K562 (cell line): Measurements from ENCODE around the gene CD226. TPM values are rescaled to one million over a fixed set of nuclear protein-coding genes. Genes with fewer than 3 reads are reported as not detected.

ENCODE experiments used
- ATAC-seq: fragments of 200-7000 bp; cut with Tn5 transposase; 3 replicates; pipeline ENCODE4 v1.9.1; 2020; ENCODE audit warnings: moderate library complexity
- BruUV-seq: library from RNA; stranded (reverse); fragments of 400-500 nt; replicated peaks from 2 replicates; lab custom pipeline; 2021; lab: Mats Ljungman, UMichigan
- CTCF ChIA-PET: fragments of 300-600 bp; formaldehyde crosslinking; extraction: SDS; loops from one replicate; lab custom pipeline; 2021; ENCODE audit warnings: low intra/inter-chr PET ratio; lab: Yijun Ruan, JAX
- POLR2A ChIA-PET: fragments of 300-600, 350-650 bp; sonication (Branson Sonifier 250); formaldehyde crosslinking; extraction: SDS; loops from one replicate; lab custom pipeline; 2021; ENCODE audit warnings: antibody characterized with exemption, inconsistent platforms; lab: Yijun Ruan, JAX
- DNase-seq, 4 experiments: peaks; one replicate each; pipeline versions ENCODE4 v3.0.0 to v3.0.0-alpha.2; 2011 to 2018; ENCODE audit warnings: low spot score in 3 of 4, mixed read lengths in 3 of 4; ENCODE audit errors: extremely low read depth in 1 of 4
- FAIRE-seq: peaks from 2 replicates; lab custom pipeline; 2011; peaks lifted over from hg19 to GRCh38; lab: Jason Lieb, UNC
- H2AFZ ChIP-seq: 2 replicates; pipeline ENCODE4 v1.6.0; 2011; ENCODE audit warnings: low read depth, low read length, control low read depth, inconsistent platforms
- H3K27ac ChIP-seq: fragments of 200-600 bp; 3 replicates; pipeline ENCODE4 v1.8.0; 2011; ENCODE audit warnings: low read depth, mild to moderate bottlenecking, control low read depth, inconsistent platforms, low read length, moderate library complexity, mixed read lengths; ENCODE audit errors: extremely low read depth
- H3K27me3 ChIP-seq, 2 experiments: fragments of 300-600 bp in 1 of 2; 2 replicates in 1 of 2; 3 replicates in 1 of 2; pipeline versions ENCODE4 v1.6.0 to v1.8.0; 2011; ENCODE audit warnings: inconsistent platforms in 2 of 2, low read length in 2 of 2, mild to moderate bottlenecking in 1 of 2, mixed read lengths in 1 of 2, moderate library complexity in 1 of 2; ENCODE audit not compliant: control insufficient read depth in 2 of 2, insufficient read depth in 2 of 2
- H3K36me3 ChIP-seq: fragments of 300-600 bp; 3 replicates; pipeline ENCODE4 v1.8.0; 2011; ENCODE audit warnings: mild to moderate bottlenecking, low read length, inconsistent platforms; ENCODE audit not compliant: control insufficient read depth, insufficient read depth
- H3K4me1 ChIP-seq, 2 experiments: fragments of 200-600 bp in 1 of 2; replicated peaks in 1 of 2; 2 replicates in 1 of 2; 3 replicates in 1 of 2; pipeline versions ENCODE4 v1.5.1 to v1.8.0; 2011; ENCODE audit warnings: inconsistent platforms in 2 of 2, low read length in 2 of 2, mild to moderate bottlenecking in 1 of 2, mixed read lengths in 1 of 2, moderate library complexity in 1 of 2; ENCODE audit not compliant: control insufficient read depth in 2 of 2, insufficient read depth in 2 of 2
- H3K4me2 ChIP-seq: 2 replicates; pipeline ENCODE4 v1.6.1; 2011; ENCODE audit warnings: low read length, control low read depth, inconsistent platforms, mixed read lengths; ENCODE audit not compliant: insufficient read depth
- H3K4me3 ChIP-seq: fragments of 200-600 bp; sonication (generic), shearing (Covaris generic); 2 replicates; pipeline ENCODE4 v1.5.1; 2016; ENCODE audit warnings: control low read depth, inconsistent platforms
- H3K79me2 ChIP-seq: fragments of 200-600 bp; 3 replicates; pipeline ENCODE4 v1.8.0; 2011; ENCODE audit warnings: low read length, inconsistent platforms; ENCODE audit not compliant: control insufficient read depth, insufficient read depth
- H3K9ac ChIP-seq, 2 experiments: 2 replicates each; pipeline versions ENCODE4 v1.6.0 to v1.6.1; 2011; ENCODE audit warnings: low read depth in 2 of 2, low read length in 2 of 2, control low read depth in 1 of 2, inconsistent platforms in 1 of 2, mild to moderate bottlenecking in 1 of 2, mixed read lengths in 1 of 2; ENCODE audit not compliant: insufficient read depth in 1 of 2
- H3K9me1 ChIP-seq: one replicate; pipeline ENCODE4 v1.6.0; 2011; ENCODE audit warnings: inconsistent platforms, mild to moderate bottlenecking, low read length, moderate library complexity; ENCODE audit not compliant: control insufficient read depth, insufficient read depth
- H3K9me3 ChIP-seq: replicated peaks from 2 replicates; pipeline ENCODE4 v1.5.1; 2011; ENCODE audit warnings: low read depth, low read length, inconsistent platforms; ENCODE audit not compliant: control insufficient read depth, insufficient read depth
- H4K20me1 ChIP-seq: replicated peaks from 2 replicates; pipeline ENCODE4 v1.6.1; 2011; ENCODE audit warnings: low read length, inconsistent platforms, mixed read lengths; ENCODE audit not compliant: control insufficient read depth, insufficient read depth
- ATF2 ChIP-seq: sonication (generic); formaldehyde crosslinking; IDR thresholded peaks from 2 replicates; pipeline ENCODE4 v1.8.1; 2022; ENCODE audit warnings: missing genetic modification reagents
- CREB3L1 ChIP-seq: fragments of 450-650 bp; IDR thresholded peaks from 2 replicates; pipeline ENCODE4 v1.6.1; 2014; ENCODE audit warnings: low read depth, mild to moderate bottlenecking, moderate library complexity, borderline replicate concordance
- MECOM ChIP-seq: fragments of 250-450 bp; sonication (Bioruptor Pico); IDR thresholded peaks from 2 replicates; pipeline ENCODE4 v1.8.0; 2022; ENCODE audit warnings: inconsistent platforms
- MEF2A ChIP-seq: IDR thresholded peaks from 2 replicates; pipeline ENCODE4 v1.6.1; 2011; ENCODE audit warnings: low read depth, mild to moderate bottlenecking, low read length, moderate library complexity; ENCODE audit not compliant: control insufficient read depth
- TEAD2 ChIP-seq: fragments of 450-650 bp; IDR thresholded peaks from 2 replicates; pipeline ENCODE4 v1.6.1; 2016; ENCODE audit warnings: missing genetic modification characterization, control low read depth, missing compliant biosample characterization
- TGIF2 ChIP-seq: sonication (generic); formaldehyde crosslinking; IDR thresholded peaks from 2 replicates; pipeline ENCODE4 v1.8.1; 2022; ENCODE audit warnings: mild to moderate bottlenecking, missing genetic modification reagents, moderate library complexity
- ZNF140 ChIP-seq: fragments of 250-450 bp; sonication (Bioruptor Pico); IDR thresholded peaks from 2 replicates; pipeline ENCODE4 v1.8.0; 2021; ENCODE audit warnings: moderate library complexity, mild to moderate bottlenecking, inconsistent platforms
- ZNF263 ChIP-seq: sonication (generic); formaldehyde crosslinking; IDR thresholded peaks from 2 replicates; pipeline ENCODE4 v1.8.0; 2022; ENCODE audit warnings: mild to moderate bottlenecking, missing genetic modification reagents, borderline replicate concordance
- ZNF280A ChIP-seq: fragments of 450-650 bp; IDR thresholded peaks from 2 replicates; pipeline ENCODE4 v1.6.1; 2018; ENCODE audit warnings: mild to moderate bottlenecking, low read depth; ENCODE audit not compliant: partially characterized antibody
- WGBS: fragments of 100-300 bp; shearing (Covaris generic); methylation state at CpG from one replicate; pipeline ENCODE4 v1.1.6; 2016; ENCODE audit warnings: low coverage, mixed read lengths; ENCODE audit not compliant: insufficient coverage; ENCODE audit errors: missing lambda C conversion rate; 5-methylcytosine and 5-hydroxymethylcytosine counted together
- in situ Hi-C: fragments of 300-500 bp; cut with MboI; formaldehyde crosslinking; loops from 4 replicates; pipeline ENCODE4 v1.15.0; 2018; ENCODE audit warnings: inconsistent platforms, mixed read lengths
- intact Hi-C: fragments of 100-400 bp; cut with micrococcal nuclease; formaldehyde crosslinking; loops from 2 replicates; pipeline ENCODE4 v1.14.2; 2022
- polyA plus RNA-seq, 8 experiments: library from polyadenylated mRNA; depleted of rRNA in 4 of 8; stranded (reverse) in 5 of 8; unstranded in 3 of 8; fragments of >200 nt; fragmentation: Nextera tagmentation in 2 of 8; fragmentation: Illumina TruSeq in 1 of 8; extraction: Ambion mirVana in 2 of 8; extraction: Trizol in 1 of 8; gene quantifications; 2 replicates each; pipeline versions ENCODE4 v1.2.1 to v1.2.3, GENCODE V29; 2011 to 2014; ENCODE audit warnings: inconsistent platforms in 1 of 8, missing spikeins in 1 of 8
- total RNA-seq, 7 experiments: library from RNA; depleted of rRNA in 6 of 7; stranded (reverse); fragments of >200 nt in 6 of 7; fragmentation: Illumina TruSeq in 2 of 7; extraction: Trizol in 2 of 7; gene quantifications; 2 replicates each; pipeline versions ENCODE4 v1.2.1 to v1.2.3, GENCODE V29; 2011 to 2021; ENCODE audit warnings: low replicate concordance in 1 of 7

CD226 gene
- total and polyA plus RNA-seq, 9 of the 15 experiments (the other 6 are each of a cell fraction or from before 2014, with no cell fraction given): 0.32 to 1.7 (median 0.80) TPM

GRCh38 chr18:69969491-69969890 is 21.8 kb upstream of the CD226 start:
- Histone ChIP-seq H3K79me2 (no peaks in the 10 kb centered on the region), H3K4me3 (no peak overlapping the region), H3K27me3 (no peaks in the 10 kb centered on the region), H4K20me1 (no peaks in the 10 kb centered on the region), H2AFZ (no peak overlapping the region), H3K9ac (no peak overlapping the region), H3K36me3 (no peaks in the 10 kb centered on the region), H3K4me2 (no peak overlapping the region), H3K4me1 (no peaks in the 10 kb centered on the region; a peak in 1 of 5 replicates), H3K9me3 (no peaks in the 10 kb centered on the region), H3K9me1 (no peaks in the 10 kb centered on the region), H3K27ac (no peak overlapping the region)
- TF ChIP-seq ZNF140 (CRISPR knock-in tag) (no peak), TGIF2 (CRISPR knock-in tag) (no peak), TEAD2 (tag) (no peak), ATF2 (CRISPR knock-in tag) (no peak), CREB3L1 (no peak), MECOM (no peak), MEF2A (no peak), ZNF263 (CRISPR knock-in tag) (no peak), ZNF280A (no peak)
- POLR2A ChIA-PET: interaction anchor here (0.6 kb wide), 1 partner anchor 141 kb away, joined by 3 read pairs; no protein-coding TSS in a partner anchor
- ATAC-seq (no peak), FAIRE-seq (no peak), DNase-seq (no peak)
- in situ Hi-C loops (no loop called here), intact Hi-C loops (no loop called here)
- 71% methylated on average over 2 of the region's 2 CpGs for WGBS
- no TSS peak for BruUV-seq
- CTCF ChIA-PET: no interaction called here
